Stimulated activated naive CD8-positive, alpha-beta T cell treated with anti-CD3 and anti-CD28 coated beads, Interleukin-15, Interleukin-2, amounts not matched to agents 100 U/mL and 50 U/mL, for 24 hours (primary cell): ENCODE data around the gene HIGD1A.

ENCODE experiments used
- ATAC-seq: fragments of 150-1000 bp; cut with Tn5 transposase; one replicate; pipeline ENCODE4 v1.10.0; 2021
- DNase-seq: peaks from one replicate; pipeline ENCODE4 v3.0.0; 2021

HIGD1A gene

GRCh38 chr3:42753757-42754156 lies 50.5 kb downstream of the HIGD1A start:
- ATAC-seq (no peak), DNase-seq (no peak)

DNA sequence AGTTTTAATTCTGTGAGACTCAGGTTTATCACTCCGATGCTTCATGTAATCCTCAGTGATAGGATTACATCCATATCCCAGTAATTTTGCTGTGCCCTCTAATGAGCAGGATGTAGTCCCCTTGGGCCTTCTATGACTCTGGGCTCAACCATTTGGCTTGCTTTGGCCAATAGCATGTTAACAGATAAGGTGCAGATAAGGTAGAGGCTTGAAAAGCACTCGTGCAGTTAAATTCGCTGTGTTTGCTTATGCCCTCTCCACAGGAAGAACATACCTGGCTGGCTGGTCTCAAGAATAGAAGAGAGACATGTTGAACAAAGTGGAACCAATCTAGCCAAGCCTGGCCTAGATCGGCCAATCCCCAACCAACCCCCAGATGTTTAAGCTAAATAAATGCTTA lies 51.3 kb downstream of the HIGD1A start:
- DNase-seq (no peak), ATAC-seq (no peak)

- DNase-seq, result no peak
- ATAC-seq, result no peak
Observed at GRCh38 chr3:42752441-42752840, 51.8 kb downstream of the HIGD1A start.

GRCh38 chr3:42751609-42752008 lies 52.7 kb downstream of the HIGD1A start:
- DNase-seq (no peak), ATAC-seq (no peak)

DNA sequence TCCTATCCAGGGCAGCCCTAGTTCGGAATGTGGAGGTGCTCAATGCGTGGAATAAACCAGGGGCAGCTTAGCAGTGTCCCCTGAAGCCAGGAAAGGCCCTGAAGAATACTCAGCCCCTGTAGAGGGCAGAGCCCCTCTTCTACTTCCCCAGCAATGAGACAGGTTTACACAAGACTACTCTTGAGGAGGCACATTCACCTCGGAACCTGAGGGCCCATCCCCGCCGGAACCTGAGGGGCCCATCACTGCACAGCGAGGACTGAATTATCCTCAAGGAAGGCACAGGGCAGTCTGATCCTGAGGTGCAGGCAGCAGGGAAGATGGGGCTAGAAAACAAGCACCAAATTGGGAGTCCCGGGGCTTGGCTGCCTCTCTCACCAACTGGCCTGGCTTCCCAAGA lies 53.5 kb downstream of the HIGD1A start:
- ATAC-seq, result no peak
- no peak for DNase-seq

DNA sequence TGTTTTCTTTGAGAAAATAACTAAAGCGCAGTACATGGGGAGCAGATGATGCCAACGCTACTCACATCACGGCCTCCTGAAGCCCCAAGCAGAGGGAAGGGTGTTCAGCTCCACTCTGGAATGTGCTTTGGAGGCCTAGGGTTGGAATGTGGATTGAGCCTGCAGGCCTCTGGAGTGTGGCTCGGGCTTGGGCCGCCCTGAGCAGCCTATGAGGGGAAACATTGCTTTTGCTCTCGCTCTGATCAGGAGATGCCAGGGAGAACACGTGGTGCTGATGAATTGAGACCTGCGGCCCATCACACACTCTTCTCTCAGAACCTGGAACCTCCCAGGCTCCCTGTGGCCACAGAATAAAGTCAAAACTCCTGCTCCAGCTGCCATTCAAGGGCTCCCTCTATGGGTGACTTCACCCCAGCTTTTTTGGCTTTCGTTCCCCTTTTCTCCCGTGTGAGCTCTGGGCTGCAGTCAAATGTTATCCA lies 54.5 kb downstream of the HIGD1A start:
- DNase-seq (no peak), ATAC-seq (no peak)

DNA sequence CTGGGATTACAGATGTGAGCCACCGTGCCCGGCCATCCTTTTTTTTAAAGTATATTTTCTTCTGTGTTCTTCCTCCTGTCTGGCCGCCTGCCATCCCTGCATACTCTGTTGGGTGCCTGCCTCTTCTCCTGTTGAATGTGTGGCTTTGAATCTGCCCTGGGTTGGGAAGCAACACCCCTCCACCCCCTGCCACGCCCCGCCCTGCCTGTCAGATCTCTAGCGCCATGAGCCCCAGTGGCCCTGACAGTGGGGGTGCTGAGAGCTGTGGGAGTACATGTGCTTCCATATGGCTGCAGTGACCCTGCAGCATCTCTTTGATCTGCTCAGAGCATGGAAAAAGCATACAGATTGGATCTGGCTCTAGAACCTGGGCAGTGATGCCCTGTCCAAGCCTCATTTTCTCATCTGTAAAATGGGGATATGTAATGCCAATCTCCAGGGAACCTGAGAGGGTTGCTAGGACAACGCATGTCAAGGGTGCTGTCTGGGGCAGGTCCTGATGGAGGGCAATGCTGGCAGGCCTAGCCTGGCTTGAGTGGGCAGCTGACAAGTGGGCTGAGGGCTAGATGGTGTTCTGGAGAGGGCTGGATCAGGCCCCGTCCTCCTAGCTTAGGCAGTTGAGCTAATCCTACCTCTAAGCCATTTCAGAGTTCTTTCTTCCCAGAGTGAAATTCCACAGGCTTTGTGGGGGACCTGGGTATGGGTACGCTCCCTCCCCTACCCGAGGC lies 55.1 kb downstream of the HIGD1A start:
- ATAC-seq (no peak), DNase-seq (no peak)

DNA sequence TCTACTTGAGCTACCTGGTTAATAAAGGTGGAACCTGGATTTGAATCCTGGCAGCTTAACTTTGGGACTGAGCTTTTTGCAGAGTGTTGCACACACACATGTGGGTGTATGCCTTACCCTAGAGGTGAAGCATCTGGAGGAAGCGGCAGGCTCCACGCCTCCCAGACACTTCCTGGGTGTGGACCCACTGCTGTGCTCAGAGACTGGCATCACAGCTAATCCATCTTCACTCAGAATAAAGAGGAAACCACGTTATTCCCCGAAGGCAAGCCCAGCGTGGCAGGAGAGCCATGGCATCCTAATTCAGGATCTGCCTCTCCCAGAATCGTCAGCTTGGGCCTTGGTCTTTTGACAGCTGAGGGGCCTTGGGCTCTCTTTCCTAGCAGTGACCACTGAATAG lies 56.7 kb downstream of the HIGD1A start:
- DNase-seq (no peak), ATAC-seq (no peak)

DNA sequence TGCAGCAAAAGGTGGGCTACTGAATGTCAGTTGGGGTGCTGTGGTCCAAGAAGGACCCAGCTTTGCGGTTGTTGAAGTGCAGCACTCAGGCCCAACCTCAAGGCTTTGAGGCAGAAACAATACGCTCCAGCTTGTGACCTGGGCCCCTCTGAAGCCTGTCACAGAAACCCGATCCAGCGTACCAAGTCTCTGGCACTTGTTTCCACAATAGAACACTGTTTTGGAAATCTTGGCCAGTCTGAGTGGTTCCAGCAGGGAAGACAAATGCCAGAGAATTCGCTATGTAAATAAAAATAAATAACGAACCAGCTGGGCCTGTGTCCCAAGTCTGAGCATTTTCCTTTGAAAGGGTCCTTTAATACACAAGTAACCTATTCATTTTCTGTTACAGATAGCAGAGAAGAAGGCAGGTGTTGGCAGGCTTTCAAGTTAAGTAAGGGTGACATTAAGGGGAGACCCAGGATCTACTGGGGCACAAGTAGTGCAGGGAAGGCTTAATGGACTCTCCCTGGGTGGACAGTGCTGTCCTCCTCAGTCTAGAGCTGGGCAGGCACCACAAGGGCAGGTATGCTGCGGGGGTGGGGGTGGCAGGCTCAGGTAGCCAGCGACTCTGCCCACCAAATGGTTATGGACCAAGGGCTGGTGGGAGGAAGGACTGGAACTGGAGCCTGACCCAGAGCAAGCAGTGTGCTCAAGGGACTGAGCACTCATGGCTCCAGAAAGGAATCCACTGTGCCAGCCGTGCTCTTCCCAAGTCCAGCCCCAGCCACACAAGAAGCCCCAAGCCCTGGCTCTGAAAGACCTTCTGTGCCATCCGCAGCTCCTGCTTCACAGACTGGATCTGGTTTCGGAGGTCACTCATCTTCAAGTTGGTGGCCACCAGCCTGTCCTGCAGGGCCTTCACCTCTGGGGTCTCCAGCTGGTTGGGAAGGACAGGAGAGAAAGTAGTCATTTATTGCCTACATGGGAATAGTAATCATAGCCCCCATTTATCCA lies 57.5 kb downstream of the HIGD1A start:
- no peak for DNase-seq
- no peak for ATAC-seq

DNA sequence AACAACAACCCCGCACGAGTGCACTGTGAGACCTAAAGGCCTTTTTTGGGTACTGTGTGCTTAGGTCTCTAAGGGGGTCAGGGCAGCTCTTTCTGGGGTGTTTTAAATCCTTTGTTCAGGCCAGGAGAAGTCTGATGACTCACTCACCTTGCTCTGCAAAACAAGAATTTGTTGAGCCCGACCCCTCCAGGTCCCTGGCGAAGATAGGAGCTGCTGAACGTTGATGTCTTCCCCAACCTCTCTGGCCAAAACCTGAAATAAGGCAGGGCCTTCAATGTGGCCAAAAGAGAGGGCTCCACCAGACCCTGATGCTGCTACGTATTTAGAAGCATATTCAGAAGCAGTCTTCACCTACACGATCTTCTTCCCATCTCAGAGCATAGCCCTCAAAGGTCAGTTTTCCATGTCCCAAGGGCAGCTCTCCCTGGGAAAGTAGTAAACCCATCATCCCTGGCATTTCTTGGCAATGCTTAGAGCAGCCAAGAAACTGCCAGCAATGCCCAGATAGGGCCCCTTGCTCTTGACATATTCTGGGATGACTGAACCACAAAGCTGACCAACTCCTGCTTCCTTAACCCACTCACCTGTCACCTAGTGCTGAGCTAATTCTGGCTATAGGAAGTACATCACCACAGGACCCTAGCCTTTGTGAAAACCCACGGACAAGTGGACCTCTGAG lies 58.4 kb downstream of the HIGD1A start:
- DNase-seq, result no peak
- ATAC-seq, result no peak

DNA sequence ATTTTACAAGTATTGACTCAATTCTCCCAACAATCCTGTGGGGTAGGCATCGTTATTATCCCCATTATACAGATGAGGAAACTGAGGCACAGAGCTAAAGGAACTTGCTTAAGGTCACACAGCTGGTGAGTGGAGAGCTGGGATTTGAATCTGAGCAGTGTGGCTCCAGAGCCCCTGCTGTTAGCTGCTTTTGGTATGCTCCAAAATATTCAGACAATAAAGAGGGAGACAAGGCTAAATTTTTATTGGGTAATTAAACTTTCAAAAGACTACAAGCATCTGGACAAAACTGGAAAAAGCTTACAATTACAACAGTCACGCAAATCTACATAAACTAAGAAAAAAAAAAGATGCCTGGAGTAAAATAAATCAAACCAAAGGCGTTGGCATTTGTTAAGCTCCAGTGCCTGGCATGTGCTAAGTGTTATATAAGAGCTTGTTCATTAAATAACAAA lies 59.0 kb downstream of the HIGD1A start:
- DNase-seq (no peak), ATAC-seq (no peak)

DNA sequence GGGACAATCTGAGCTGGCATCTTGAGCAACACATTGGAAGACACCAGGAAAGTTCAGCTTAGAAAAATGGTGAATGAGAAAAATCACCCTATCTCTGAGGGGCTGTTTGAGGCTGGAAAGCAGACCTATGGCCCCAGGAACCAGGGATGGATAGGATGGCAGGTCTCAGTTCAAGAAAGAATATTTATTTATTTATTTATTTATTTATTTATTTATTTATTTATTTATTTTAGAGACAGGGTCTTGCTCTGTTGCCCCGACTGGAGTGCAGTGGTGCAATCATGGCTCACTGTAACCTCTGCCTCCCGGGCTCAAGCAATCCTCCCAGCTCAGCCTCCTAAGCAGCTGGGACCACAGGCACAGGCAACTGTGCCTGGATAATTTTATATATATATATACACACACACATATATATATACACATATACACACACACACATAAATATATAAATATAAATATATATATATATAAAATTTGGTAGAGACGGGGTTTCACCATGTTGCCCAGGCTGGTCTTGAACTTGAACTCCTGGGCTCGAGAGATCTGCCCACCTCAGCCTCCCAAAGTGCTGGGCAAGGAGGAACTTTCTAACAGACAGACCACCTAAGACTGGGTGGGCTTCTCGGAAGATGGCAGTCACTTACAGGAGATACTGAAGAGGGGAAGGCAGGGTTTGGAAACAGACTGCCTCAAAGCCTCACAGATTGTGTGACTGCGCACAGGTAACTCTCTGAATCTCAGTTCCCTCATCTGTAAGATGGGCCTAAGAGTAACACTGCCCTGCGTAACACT lies 60.9 kb downstream of the HIGD1A start:
- no peak for ATAC-seq
- no peak for DNase-seq

- no peak for ATAC-seq
- no peak for DNase-seq
Observed at GRCh38 chr3:42742688-42743087, 61.6 kb downstream of the HIGD1A start.

DNA sequence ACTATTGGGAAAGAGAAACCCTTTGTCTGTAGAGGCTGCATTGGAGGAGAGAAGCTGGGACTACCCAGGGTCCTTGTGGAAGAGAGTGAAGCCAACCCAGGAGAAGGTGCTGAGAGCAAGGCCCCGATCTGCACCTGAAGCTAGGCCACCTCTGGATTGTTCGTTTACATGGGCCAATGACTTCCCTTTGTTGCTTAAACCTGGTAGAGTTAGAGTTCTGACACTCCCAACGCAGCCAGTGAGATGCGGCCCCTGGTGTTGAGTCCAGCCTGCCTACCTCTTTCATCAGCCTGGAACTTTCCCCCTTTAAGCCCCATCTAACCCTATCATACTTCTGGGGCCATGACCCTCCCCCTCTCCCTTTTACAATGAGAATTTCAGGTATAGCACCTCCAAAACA lies 62.0 kb downstream of the HIGD1A start:
- DNase-seq, result no peak
- ATAC-seq, result no peak

DNA sequence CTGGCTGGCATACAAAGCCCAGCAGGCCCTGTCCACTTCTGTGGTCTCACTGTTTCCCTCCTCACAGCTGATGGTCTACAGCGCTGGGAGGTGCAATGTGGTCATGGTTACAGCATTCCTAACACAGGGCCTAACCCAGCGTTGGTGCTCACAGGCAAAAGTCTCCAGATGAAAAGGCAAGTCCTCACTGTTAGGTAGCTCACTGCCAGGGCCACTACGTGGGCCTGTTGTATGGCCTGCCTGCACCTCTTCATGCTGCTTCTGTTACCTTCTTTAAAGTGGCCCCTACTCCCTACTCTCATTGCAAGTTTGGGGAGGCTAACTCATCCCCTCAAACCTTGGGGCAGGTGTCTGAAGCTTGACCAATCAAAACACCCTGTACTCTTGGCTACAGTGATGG lies 62.5 kb downstream of the HIGD1A start:
- no peak for ATAC-seq
- DNase-seq, result no peak

- DNase-seq, result no peak
Observed at GRCh38 chr3:42739401-42740158, 64.7 kb downstream of the HIGD1A start.

DNA sequence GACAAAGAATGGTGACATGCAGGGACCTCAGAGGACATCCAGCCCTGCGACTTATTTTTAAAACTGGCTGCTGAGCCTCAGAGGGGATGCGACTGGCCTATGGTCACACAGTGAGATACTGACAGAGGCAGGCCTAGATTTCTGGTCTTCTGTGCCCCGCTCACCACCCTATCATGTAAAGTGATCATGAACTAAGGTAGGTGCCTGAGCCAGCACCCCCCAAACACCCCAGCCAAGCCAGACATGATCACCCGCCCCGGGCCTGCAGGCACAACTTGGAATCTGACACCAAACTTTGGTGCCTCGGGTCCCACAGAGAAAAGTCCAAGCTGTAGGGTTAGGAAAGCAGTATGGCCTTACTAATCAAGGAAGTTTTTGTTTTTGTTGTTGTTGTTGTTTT lies 67.8 kb downstream of the HIGD1A start:
- DNase-seq (no peak), ATAC-seq (no peak)

More at GRCh38 chr3:42739401-42740158, 64.7 kb downstream of the HIGD1A start:
- ATAC-seq, result no peak

GRCh38 chr3:42736081-42736480 lies 68.2 kb downstream of the HIGD1A start:
- DNase-seq (no peak), ATAC-seq (no peak)

- ATAC-seq (no peak), DNase-seq (no peak)
Observed at GRCh38 chr3:42735615-42736014, 68.7 kb downstream of the HIGD1A start.

DNA sequence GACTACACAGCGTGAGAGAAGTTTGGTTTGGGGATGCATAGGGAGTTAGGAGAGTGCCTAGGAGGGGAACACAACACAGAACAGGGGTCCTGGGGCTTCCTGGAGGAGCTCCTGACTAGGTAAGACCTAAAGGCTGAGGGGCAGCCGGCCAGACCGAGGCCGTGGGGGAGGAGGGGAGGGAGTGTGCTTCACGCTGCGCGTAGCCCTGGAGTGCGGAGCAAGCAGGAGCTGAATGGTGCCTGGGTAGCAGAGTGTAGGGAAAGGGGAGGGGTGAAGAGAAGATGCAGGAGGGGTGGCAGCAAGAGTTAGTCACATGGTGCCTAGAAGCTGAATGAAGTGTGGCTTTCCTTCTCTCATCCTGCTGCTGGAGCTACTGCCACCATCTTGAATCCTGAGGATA lies 69.3 kb downstream of the HIGD1A start:
- ATAC-seq, result no peak

GRCh38 chr3:42734263-42734860 lies 69.9 kb downstream of the HIGD1A start:
- DNase-seq (no peak), ATAC-seq (no peak)

More for the DNA sequence above, 69.3 kb downstream of the HIGD1A start:
- DNase-seq, result no peak
